ENCODE results near the gene SLC25A1.

The SLC25A1 gene

DNA sequence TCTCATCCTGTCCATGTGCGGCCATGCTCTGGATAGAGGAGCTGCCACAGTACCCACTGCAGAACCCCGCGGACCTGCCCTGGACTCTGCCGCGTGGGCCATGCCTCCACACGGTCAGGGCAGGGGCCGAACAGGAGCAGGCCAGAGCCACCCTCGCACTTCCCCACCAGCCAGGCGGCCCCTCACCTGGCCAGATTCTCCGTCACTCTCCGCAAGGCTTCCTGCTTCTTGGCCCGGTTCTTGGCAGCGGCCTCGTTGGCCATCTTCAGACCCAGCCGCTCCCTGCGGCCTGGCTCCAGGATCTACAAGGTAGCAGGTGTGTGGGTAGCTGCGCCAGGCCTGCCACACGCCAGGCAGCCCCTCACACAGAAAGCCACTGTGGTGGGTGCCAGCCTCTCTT lies 43.7 kb downstream of the SLC25A1 start:
- no peak for DNase-seq

DNA sequence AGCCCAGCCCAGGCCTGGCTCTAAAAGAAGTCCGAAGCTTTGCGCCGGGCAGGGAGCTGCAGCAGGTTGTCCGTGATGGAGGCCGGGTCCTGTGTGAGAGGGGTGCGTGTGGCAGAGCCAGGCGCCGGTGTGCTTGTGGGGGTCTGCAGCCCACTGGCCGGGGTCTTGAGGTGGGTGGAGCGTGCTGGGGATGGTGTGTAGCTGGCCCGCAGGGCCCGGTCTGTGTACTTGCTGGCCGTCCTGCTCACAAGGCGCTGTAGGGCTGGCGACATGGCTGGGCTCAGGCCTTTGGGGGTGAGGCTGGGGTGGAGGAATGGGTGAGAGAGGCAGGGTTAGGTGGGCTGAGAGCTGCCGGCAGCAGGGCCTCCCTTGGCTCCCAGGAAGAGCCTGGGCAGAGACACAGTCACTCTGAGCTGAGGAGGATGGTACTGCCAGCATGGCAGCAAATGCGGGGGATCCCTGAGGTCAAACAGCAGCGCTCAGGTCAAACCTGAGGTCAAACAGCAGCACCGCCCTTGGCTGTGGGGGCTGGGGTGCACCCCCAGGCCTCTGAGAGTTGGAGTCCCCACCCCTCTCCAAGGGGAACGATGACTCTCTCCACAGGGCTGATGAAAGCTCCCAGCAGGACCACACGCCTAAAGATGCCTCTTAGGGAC lies 44.2 kb downstream of the SLC25A1 start:
- no peak for DNase-seq

DNA sequence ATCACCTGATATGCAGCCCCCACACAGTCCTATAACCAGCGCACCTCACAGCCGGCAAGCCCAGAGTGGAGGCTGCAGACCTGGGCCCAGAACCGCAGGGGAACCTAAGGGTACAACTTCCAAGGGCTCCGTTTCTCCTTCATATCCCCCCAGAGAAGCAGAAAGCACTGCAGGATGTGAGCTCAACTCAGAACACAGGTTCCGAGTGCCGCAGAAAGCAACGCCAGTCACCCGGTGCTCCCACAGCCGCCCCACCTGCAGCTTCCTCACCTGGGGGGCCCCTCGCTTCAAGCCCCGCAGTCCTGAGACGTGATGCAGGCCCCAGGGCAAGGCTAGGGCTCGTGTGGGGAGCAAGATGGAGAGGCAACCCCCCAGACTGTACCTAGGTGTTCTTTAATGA lies 45.0 kb downstream of the SLC25A1 start:
- no peak for DNase-seq

DNA sequence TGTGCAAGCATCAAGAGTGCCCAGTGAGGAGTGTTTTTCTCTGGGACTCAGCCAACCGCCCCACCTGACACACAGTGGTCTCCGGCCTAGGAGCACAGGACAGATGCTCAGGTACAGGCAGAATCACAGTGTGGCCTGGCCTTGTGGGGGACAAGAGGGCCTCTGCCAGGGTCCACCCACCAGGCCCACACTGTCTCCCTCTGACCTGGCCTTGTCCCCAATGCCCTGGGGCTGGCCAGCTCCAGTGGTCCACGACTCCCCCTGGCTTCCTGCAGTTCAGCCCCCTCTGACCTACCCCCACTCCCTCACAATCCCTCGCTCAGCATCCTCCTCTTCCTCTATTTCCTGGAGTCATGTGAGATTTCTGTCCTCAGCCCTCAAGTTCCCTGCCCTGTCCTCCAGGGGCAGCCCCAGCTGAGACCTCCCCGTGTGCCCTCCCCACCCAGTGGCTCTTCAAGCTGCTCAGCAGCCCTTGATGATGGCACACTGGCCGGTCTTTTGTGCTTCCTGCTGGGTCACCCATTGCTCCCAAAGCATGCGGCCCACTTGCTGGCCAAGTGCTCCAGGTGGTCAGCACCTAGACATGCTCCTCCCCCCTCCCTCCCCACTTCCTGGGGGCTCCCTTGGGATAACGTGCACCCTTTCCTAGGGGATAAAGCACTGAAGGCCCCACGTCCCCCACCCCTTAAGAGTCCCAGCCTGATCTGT lies 45.7 kb downstream of the SLC25A1 start:
- DNase-seq: no peak

GRCh38 chr22:19132153-19132552 lies 46.4 kb downstream of the SLC25A1 start:
- DNase-seq: no peak

GRCh38 chr22:19131685-19132015 lies 46.9 kb downstream of the SLC25A1 start:
- no peak for DNase-seq

GRCh38 chr22:19130959-19131684 lies 47.4 kb downstream of the SLC25A1 start, which contains the start of gene TSSK2:
Gene TSSK2 (plus strand): TSS chr22:19131308. CDS start chr22:19131400, 92 bp downstream.
- DNase-seq: no peak

DNA sequence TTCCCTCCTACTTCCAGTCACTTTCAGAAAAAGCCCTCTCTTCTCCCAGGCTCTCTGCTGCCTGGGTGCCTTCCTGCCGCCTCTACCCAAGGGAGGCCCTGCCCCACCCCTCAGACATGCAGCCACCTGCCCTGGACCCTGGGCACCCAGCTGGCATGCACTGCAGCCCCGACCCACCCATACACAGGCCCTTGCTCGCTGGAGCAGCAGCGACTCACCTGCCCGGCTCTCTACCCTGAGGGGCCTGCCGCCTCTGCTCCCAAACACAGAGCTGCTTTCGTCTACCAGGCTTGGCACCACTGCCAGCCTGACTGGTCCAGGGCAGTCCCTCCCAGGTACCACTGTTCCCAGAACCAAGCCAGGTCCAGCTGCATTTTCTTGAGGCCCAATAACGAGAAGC lies 48.7 kb downstream of the SLC25A1 start:
- no peak for DNase-seq

GRCh38 chr22:19128946-19129727 lies 49.4 kb downstream of the SLC25A1 start:
- no peak for DNase-seq

- DNase-seq: no peak
These were observed 50.5 kb downstream of the SLC25A1 start for GRCh38 chr22:19128009-19128401.

- no peak for DNase-seq
These were observed 51.1 kb downstream of the SLC25A1 start for GRCh38 chr22:19127329-19128008.

- no peak for DNase-seq
These were observed 51.9 kb downstream of the SLC25A1 start for GRCh38 chr22:19126309-19127273.

Data from CD4-positive, alpha-beta T cell treated with Interleukin-17A for 1 hour (primary cell).